Keratinocyte (primary cell): Measurements from ENCODE around the gene PCNT. TPM values are rescaled to one million over a fixed set of nuclear protein-coding genes. Genes with fewer than 3 reads are reported as not detected.

Source experiments
- DNase-seq: peaks from one replicate; pipeline ENCODE4 v3.0.0-alpha.2; 2011; ENCODE audit warnings: low read depth, missing footprints, low spot score
- FAIRE-seq: peaks from 2 replicates; lab custom pipeline; 2011; peaks lifted over from hg19 to GRCh38; lab: Jason Lieb, UNC
- H2AFZ ChIP-seq: 2 replicates; pipeline ENCODE4 v1.6.0; 2012; ENCODE audit warnings: low read length, control low read depth, inconsistent platforms; ENCODE audit not compliant: control insufficient read depth
- H3K27ac ChIP-seq: 2 replicates; pipeline ENCODE4 v1.5.1; 2011; ENCODE audit warnings: low read length; ENCODE audit not compliant: control insufficient read depth, insufficient read depth
- H3K27me3 ChIP-seq: 3 replicates; pipeline ENCODE4 v1.6.0; 2011; ENCODE audit warnings: low read length; ENCODE audit not compliant: control insufficient read depth, insufficient read depth; ENCODE audit errors: extremely low read depth
- H3K36me3 ChIP-seq, 2 experiments: 2 replicates in 1 of 2; 3 replicates in 1 of 2; pipeline ENCODE4 v1.5.1; 2011; ENCODE audit warnings: low read length in 2 of 2, mild to moderate bottlenecking in 1 of 2; ENCODE audit not compliant: control insufficient read depth in 2 of 2, insufficient read depth in 2 of 2; ENCODE audit errors: extremely low read depth in 1 of 2
- H3K4me1 ChIP-seq: 3 replicates; pipeline ENCODE4 v1.5.1; 2011; ENCODE audit warnings: low read length; ENCODE audit not compliant: control insufficient read depth, insufficient read depth; ENCODE audit errors: extremely low read depth
- H3K4me2 ChIP-seq: 3 replicates; pipeline ENCODE4 v1.6.0; 2011; ENCODE audit warnings: low read depth, low read length; ENCODE audit not compliant: control insufficient read depth, insufficient read depth; ENCODE audit errors: extremely low read depth
- H3K4me3 ChIP-seq, 3 experiments: fragments of 200-600 bp in 1 of 3; sonication (generic) in 1 of 3; 2 replicates in 2 of 3; 3 replicates in 1 of 3; pipeline ENCODE4 v1.5.1; 2011 to 2016; ENCODE audit warnings: low read length in 3 of 3, mild to moderate bottlenecking in 3 of 3, control low read depth in 2 of 3, inconsistent platforms in 1 of 3, low read depth in 1 of 3, mixed read lengths in 1 of 3, mixed run types in 1 of 3, moderate library complexity in 1 of 3; ENCODE audit not compliant: control insufficient read depth in 2 of 3, insufficient read depth in 2 of 3; ENCODE audit errors: extremely low read depth in 1 of 3
- H3K79me2 ChIP-seq: 2 replicates; pipeline ENCODE4 v1.6.0; 2012; ENCODE audit warnings: low read length; ENCODE audit not compliant: control insufficient read depth, insufficient read depth
- H3K9ac ChIP-seq: 3 replicates; pipeline ENCODE4 v1.6.0; 2011; ENCODE audit warnings: low read length; ENCODE audit not compliant: control insufficient read depth, insufficient read depth; ENCODE audit errors: extremely low read depth
- H3K9me1 ChIP-seq: 3 replicates; pipeline ENCODE4 v1.6.0; 2011; ENCODE audit warnings: low read length; ENCODE audit not compliant: control insufficient read depth, insufficient read depth; ENCODE audit errors: extremely low read depth
- H3K9me3 ChIP-seq: 2 replicates; pipeline ENCODE4 v1.5.1; 2012; ENCODE audit warnings: low read depth, low read length; ENCODE audit not compliant: control insufficient read depth
- H4K20me1 ChIP-seq: 3 replicates; pipeline ENCODE4 v1.6.0; 2011; ENCODE audit warnings: low read length; ENCODE audit not compliant: control insufficient read depth, insufficient read depth; ENCODE audit errors: extremely low read depth
- EZH2 ChIP-seq: IDR thresholded peaks from one replicate; pipeline ENCODE4 v1.6.1; 2012; ENCODE audit warnings: inconsistent platforms, mild to moderate bottlenecking, low read length, moderate library complexity
- dilution Hi-C: fragments of 300-500 bp; cut with MboI; formaldehyde crosslinking; loops from one replicate; pipeline ENCODE4 v1.7.0; 2020; ENCODE audit warnings: low sequenced_read_pairs; ENCODE audit not compliant: extremely low pct_ligation_motif_present
- polyA plus RNA-seq, 5 experiments: library from polyadenylated mRNA; depleted of rRNA in 3 of 5; stranded (reverse) in 3 of 5; stranded (forward) in 1 of 5; unstranded in 1 of 5; fragments of >200 nt; gene quantifications; 1 replicate in 1 of 5; 2 replicates in 3 of 5; 3 replicates in 1 of 5; pipeline versions ENCODE4 v1.2.1 to v1.2.3, GENCODE V29; 2011 to 2012; ENCODE audit warnings: missing spikeins in 2 of 5, low read depth in 1 of 5, low replicate concordance in 1 of 5
- TF ChIP-seq, protein P1 (sequence below), 3 experiments: IDR thresholded peaks in 1 of 3; conservative IDR thresholded peaks in 1 of 3; optimal IDR thresholded peaks in 1 of 3; 2 replicates in 2 of 3; 3 replicates in 1 of 3; pipeline versions ENCODE3 to v1.5.1; 2011; ENCODE audit warnings: low read length in 3 of 3, mild to moderate bottlenecking in 3 of 3, moderate library complexity in 2 of 3, control low read depth in 1 of 3, inconsistent platforms in 1 of 3; ENCODE audit not compliant: insufficient read depth in 2 of 3; ENCODE audit errors: extremely low read depth in 1 of 3

PCNT gene
- polyA plus RNA-seq, 1 donor (not counting 4 experiments of a cell fraction or from before 2014, with no cell fraction given) = 9.8 TPM

GRCh38 chr21:46287541-46287940 is 36.4 kb upstream of the PCNT start:
- dilution Hi-C loops = no loop called here

GRCh38 chr21:46289655-46290179 is 34.2 kb upstream of the PCNT start:
- dilution Hi-C loops = no loop called here
- H3K27ac ChIP-seq = no peak overlapping the region

More at GRCh38 chr21:46287541-46287940, 36.4 kb upstream of the PCNT start:
- peaks cover 9 to 15% of the 10 kb centered on the region in 2 experiments for H3K36me3 ChIP-seq
- no peaks in the 10 kb centered on the region for H3K9me1 ChIP-seq
- peak overlapping the region; percentile 75 for H3K4me2 ChIP-seq
- peak overlapping the region; percentile 89 for H3K9ac ChIP-seq
- H3K4me1 ChIP-seq = peaks cover 21% of the 10 kb centered on the region
- H4K20me1 ChIP-seq = no peaks in the 10 kb centered on the region
- peaks cover 35% of the 10 kb centered on the region for H3K79me2 ChIP-seq
- H2AFZ ChIP-seq = no peak overlapping the region
- no peaks in the 10 kb centered on the region for H3K27me3 ChIP-seq
- H3K9me3 ChIP-seq = no peaks in the 10 kb centered on the region
- H3K4me3 ChIP-seq = no peak overlapping the region
- FAIRE-seq (no peak), DNase-seq (no peak)
- H3K27ac ChIP-seq = no peak overlapping the region
- TF ChIP-seq, protein P1, sequence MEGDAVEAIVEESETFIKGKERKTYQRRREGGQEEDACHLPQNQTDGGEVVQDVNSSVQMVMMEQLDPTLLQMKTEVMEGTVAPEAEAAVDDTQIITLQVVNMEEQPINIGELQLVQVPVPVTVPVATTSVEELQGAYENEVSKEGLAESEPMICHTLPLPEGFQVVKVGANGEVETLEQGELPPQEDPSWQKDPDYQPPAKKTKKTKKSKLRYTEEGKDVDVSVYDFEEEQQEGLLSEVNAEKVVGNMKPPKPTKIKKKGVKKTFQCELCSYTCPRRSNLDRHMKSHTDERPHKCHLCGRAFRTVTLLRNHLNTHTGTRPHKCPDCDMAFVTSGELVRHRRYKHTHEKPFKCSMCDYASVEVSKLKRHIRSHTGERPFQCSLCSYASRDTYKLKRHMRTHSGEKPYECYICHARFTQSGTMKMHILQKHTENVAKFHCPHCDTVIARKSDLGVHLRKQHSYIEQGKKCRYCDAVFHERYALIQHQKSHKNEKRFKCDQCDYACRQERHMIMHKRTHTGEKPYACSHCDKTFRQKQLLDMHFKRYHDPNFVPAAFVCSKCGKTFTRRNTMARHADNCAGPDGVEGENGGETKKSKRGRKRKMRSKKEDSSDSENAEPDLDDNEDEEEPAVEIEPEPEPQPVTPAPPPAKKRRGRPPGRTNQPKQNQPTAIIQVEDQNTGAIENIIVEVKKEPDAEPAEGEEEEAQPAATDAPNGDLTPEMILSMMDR (optimal IDR thresholded peaks at IDR 0.05 in 1 of 3, IDR thresholded peaks at IDR 0.05 in 1 of 3, conservative IDR thresholded peaks at IDR 0.05 in 1 of 3; ENCODE audit: extremely low read depth in 1 of 3, insufficient read depth in 2 of 3, low read length in 3 of 3) = no peak
- no peak for TF ChIP-seq EZH2

More at GRCh38 chr21:46289655-46290179, 34.2 kb upstream of the PCNT start:
- TF ChIP-seq, protein P1 (optimal IDR thresholded peaks at IDR 0.05 in 1 of 3, IDR thresholded peaks at IDR 0.05 in 1 of 3, conservative IDR thresholded peaks at IDR 0.05 in 1 of 3; ENCODE audit: extremely low read depth in 1 of 3, insufficient read depth in 2 of 3, low read length in 3 of 3) = no peak
- TF ChIP-seq EZH2 = no peak
- Histone ChIP-seq H3K4me1 (peaks cover 7% of the 10 kb centered on the region), H3K9me3 (no peaks in the 10 kb centered on the region), H2AFZ (no peak overlapping the region), H3K27me3 (no peaks in the 10 kb centered on the region), H3K4me2 (no peak overlapping the region), H3K4me3 (no peak overlapping the region), H3K79me2 (peaks cover 14% of the 10 kb centered on the region), H3K9me1 (no peaks in the 10 kb centered on the region), H3K36me3 (peaks cover 3 to 7% of the 10 kb centered on the region in 2 experiments), H4K20me1 (no peaks in the 10 kb centered on the region), H3K9ac (no peak overlapping the region)
- DNase-seq = no peak
- FAIRE-seq = no peak
